ENCODE data around the gene FBXO36.

DNA sequence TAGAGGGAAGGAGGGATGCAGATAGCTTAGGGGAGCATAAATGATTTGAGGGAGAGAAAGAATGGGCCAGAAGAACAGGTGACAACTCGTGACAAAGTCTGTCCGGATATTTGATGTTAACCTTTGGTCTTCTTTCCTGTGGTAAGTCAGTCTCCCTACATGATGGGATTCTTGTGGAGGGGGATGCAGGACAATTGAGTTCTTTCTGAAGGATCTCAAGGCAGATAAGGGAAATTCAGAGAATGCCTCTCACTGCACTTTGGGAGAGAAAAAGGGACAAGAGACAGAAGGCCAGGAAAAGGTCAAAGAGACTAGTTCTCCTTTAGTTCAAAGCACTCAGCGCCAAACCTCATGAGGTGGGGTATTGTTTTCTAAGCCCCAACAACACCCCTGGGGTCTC is 34.2 kb downstream of the FBXO36 start:
- no peak for TF ChIP-seq CTCF (IDR thresholded peaks at IDR 0.05)
- no peak for TF ChIP-seq POLR2A (IDR thresholded peaks at IDR 0.05)
